Esophagus squamous epithelium (tissue), 5 donors: Measurements from ENCODE around the gene MAP6D1. TPM values are rescaled to one million over a fixed set of nuclear protein-coding genes. Genes with fewer than 3 reads are reported as not detected.

ENCODE experiments used
- DNase-seq: peaks from one replicate; lab custom pipeline; 2025; lab: John Stamatoyannopoulos, UW
- H3K27ac ChIP-seq, 4 donors: fragments of 200-600 bp; sonication (generic); one replicate each; pipeline ENCODE4 v1.5.1; 2016 to 2019; ENCODE audit warnings: mild to moderate bottlenecking in 1 of 4
- H3K27me3 ChIP-seq, 4 donors: fragments of 200-600 bp; sonication (generic); 1 replicate in 3 of 4; 2 replicates in 1 of 4; pipeline versions ENCODE4 v1.5.1 to v1.6.0; 2017 to 2021; ENCODE audit warnings: antibody characterized with exemption in 1 of 4
- H3K36me3 ChIP-seq, 3 donors: fragments of 200-600 bp; sonication (generic); one replicate each; pipeline ENCODE4 v1.5.1; 2016 to 2019
- H3K4me1 ChIP-seq, 3 donors: fragments of 200-600 bp; sonication (generic); one replicate each; pipeline ENCODE4 v1.5.1; 2017 to 2019
- H3K4me3 ChIP-seq, 4 donors: fragments of 200-600 bp; sonication (generic); 1 replicate in 3 of 4; 2 replicates in 1 of 4; pipeline ENCODE4 v1.5.1; 2016 to 2019; ENCODE audit warnings: mild to moderate bottlenecking in 2 of 4, moderate library complexity in 1 of 4
- H3K9me3 ChIP-seq, 3 donors: fragments of 200-600 bp; sonication (generic); one replicate each; pipeline ENCODE4 v1.5.1; 2016 to 2019
- CTCF ChIP-seq, 6 experiments: fragments of 450-650 bp in 4 of 6; fragments of 200-600 bp in 2 of 6; sonication (generic) in 2 of 6; IDR thresholded peaks; one replicate each; pipeline ENCODE4 v1.5.1; 2016 to 2019; ENCODE audit warnings: antibody characterized with exemption in 6 of 6, mild to moderate bottlenecking in 4 of 6, moderate library complexity in 4 of 6
- POLR2A ChIP-seq, 4 donors: fragments of 450-650 bp; IDR thresholded peaks; one replicate each; pipeline ENCODE4 v1.6.1; 2017; ENCODE audit warnings: antibody characterized with exemption in 4 of 4, mild to moderate bottlenecking in 4 of 4, moderate library complexity in 3 of 4
- WGBS, 2 donors: methylation state at CpG; one replicate each; pipeline ENCODE4 v1.1.5; 2018; 5-methylcytosine and 5-hydroxymethylcytosine counted together
- intact Hi-C: fragments of 100-400 bp; cut with DNase I; formaldehyde crosslinking; loops from one replicate; pipeline ENCODE4 v1.15.0; 2022
- total RNA-seq, 4 donors: library from RNA; depleted of rRNA; stranded (reverse); fragments of >200 nt; gene quantifications; one replicate each; pipeline ENCODE4 v1.1.0, GENCODE V29; 2016
- donor health status: DM: yes; HTN: yes; CAD: no.

MAP6D1 gene
- total RNA-seq, 4 donors from 2014 or later, result 2.0 to 5.1 (median 2.7) TPM; not detected in 1

DNA sequence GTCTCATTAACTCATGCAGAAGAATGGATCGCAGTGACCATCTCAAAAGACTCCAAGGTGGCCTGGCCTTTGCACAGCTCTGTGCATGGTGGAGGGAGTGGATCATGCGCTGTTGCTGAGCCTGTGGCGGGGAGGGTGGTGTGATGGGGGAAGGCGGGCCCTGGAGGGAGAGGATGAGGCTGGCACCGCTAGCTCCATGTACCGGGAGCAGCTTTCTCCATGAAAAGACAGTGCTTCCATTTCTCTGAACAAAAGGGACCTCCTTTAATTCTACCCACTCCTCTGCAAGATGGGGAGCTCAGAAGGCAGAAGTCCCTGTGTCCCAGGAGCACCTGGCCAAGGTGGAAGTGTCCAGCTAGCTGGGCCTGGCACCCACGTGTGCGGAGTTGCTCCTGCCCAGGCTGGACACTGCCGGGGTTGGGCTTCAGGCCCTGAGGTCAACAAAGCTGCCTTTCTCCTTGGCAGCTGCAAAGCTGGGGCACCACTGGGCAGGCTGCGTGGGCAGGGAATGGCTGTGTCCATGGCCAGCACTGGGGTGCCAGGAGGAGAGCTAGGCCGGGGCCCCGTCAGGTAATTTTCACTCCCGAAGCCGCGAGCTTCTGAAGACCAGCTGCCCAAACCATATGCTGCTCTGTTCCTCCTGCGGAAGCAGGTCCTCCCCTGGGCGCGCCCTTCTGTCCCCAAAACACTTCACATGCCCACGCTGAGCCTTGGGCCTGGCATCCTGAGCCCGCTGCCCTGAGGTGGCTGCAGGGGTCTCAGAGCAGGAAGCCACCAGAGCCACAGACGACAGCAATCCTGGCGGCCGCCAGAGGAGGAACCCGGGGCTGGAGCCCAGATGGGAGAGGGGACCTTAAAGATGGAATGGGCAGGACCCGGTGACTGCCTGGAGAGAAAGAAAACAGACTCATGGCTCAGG lies 6.4 kb downstream of the MAP6D1 start:
- WGBS, 2 donors, result 91 to 96% methylated on average over 4 to 13 of the region's 25 CpGs
- no peak for DNase-seq
- no peak overlapping the region for H3K27ac ChIP-seq
- H3K4me3 ChIP-seq, result no peak overlapping the region
- peaks cover 0 to 18% (median 0%) of the 10 kb centered on the region in 3 donors for H3K36me3 ChIP-seq
- peaks cover 0 to 2% (median 1%) of the 10 kb centered on the region in 3 donors for H3K4me1 ChIP-seq
- no peaks in the 10 kb centered on the region for H3K27me3 ChIP-seq
- no peaks in the 10 kb centered on the region for H3K9me3 ChIP-seq
- TF ChIP-seq CTCF (IDR thresholded peaks at IDR 0.05), result no peak
- no peak for TF ChIP-seq POLR2A (IDR thresholded peaks at IDR 0.05)
- intact Hi-C loops, result no loop called here

GRCh38 chr3:183818041-183818620 lies 7.2 kb downstream of the MAP6D1 start:
- H3K36me3 ChIP-seq, result peaks cover 0 to 18% (median 0%) of the 10 kb centered on the region in 3 donors
- intact Hi-C loops, result no loop called here
- 85 to 100% methylated on average over 1 to 11 of the region's 14 CpGs for WGBS, 2 donors
- no peak for DNase-seq
- peaks cover 0 to 5% (median 0%) of the 10 kb centered on the region in 3 donors for H3K4me1 ChIP-seq
- no peaks in the 10 kb centered on the region for H3K9me3 ChIP-seq
- no peak for TF ChIP-seq CTCF (IDR thresholded peaks at IDR 0.05)
- H3K27ac ChIP-seq, result no peak overlapping the region
- H3K4me3 ChIP-seq, result no peak overlapping the region
- H3K27me3 ChIP-seq, result no peaks in the 10 kb centered on the region

- no peak overlapping the region for H3K4me3 ChIP-seq
- 89 to 97% methylated on average over 3 to 5 of the region's 9 CpGs for WGBS, 2 donors
- H3K36me3 ChIP-seq, result peaks cover 0 to 18% (median 0%) of the 10 kb centered on the region in 3 donors
- H3K27ac ChIP-seq, result no peak overlapping the region
- no peaks in the 10 kb centered on the region for H3K9me3 ChIP-seq
- no peaks in the 10 kb centered on the region for H3K27me3 ChIP-seq
- DNase-seq, result no peak
- H3K4me1 ChIP-seq, result peaks cover 0 to 10% (median 0%) of the 10 kb centered on the region in 3 donors
- no peak for TF ChIP-seq CTCF (IDR thresholded peaks at IDR 0.05)
- TF ChIP-seq POLR2A (IDR thresholded peaks at IDR 0.05), result no peak
- intact Hi-C loops, result no loop called here
Measured at GRCh38 chr3:183817639-183818038, 7.7 kb downstream of the MAP6D1 start.

DNA sequence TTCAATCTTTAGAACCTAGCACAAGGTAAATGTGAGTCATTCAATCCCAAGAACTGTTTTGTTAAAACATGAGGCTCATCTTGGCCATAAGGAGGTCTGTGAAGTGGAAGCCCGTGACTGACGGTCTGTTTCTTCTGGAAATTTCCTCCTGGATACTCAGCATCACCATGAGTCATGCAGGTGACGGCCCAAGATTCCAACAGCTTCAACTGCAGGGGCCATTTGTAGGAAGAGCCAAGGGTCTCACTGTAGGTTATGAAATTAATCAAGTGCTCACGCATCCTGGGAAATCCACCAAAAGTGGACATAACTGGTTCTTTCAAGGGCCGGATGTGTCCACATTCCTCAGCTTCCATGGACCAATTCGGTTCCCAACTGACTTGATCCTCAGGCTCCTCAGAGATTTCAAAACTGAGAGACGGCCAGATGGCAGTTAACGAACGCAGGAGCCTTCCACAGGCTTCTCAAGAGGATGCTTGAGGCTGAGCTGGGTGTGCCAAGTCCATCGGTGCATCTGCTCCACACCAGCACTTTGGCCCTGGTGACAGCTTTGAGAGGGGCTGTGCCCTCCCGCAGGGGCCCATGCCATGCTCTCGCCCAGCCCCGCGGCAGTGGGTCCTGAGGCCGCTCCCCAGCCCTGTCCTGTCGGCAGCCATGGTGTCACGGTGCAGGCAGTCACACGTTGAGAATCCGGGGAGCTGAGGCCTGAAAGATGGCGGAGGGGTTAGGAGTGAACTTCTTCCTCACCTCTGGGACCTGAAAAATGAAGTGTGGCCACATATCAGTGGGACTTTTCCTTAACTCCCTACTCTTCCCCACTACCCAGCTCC lies 8.5 kb downstream of the MAP6D1 start:
- no peak overlapping the region for H3K4me3 ChIP-seq
- H3K27ac ChIP-seq, result no peak overlapping the region
- H3K27me3 ChIP-seq, result no peaks in the 10 kb centered on the region
- H3K9me3 ChIP-seq, result no peaks in the 10 kb centered on the region
- 88 to 90% methylated on average over 5 to 10 of the region's 20 CpGs for WGBS, 2 donors
- TF ChIP-seq POLR2A (IDR thresholded peaks at IDR 0.05) (no peak), CTCF (IDR thresholded peaks at IDR 0.05) (no peak)
- intact Hi-C loops, result no loop called here
- DNase-seq, result no peak
- H3K4me1 ChIP-seq, result peaks cover 0 to 17% (median 0%) of the 10 kb centered on the region in 3 donors
- peaks cover 0 to 18% (median 0%) of the 10 kb centered on the region in 3 donors for H3K36me3 ChIP-seq
